Adrenal gland (tissue), 12 donors: Measurements from ENCODE around the gene B3GNT4. TPM values are rescaled to one million over a fixed set of nuclear protein-coding genes. Genes with fewer than 3 reads are reported as not detected.

Experiments used
- DNase-seq, 7 donors: peaks; one replicate each; pipeline ENCODE4 v3.0.0-alpha.2; 2019 to 2020
- H3K27ac ChIP-seq, 5 donors: fragments of 200-600 bp; sonication (generic) in 4 of 5; 1 replicate in 3 of 5; 2 replicates in 2 of 5; pipeline versions ENCODE4 v1.5.1 to v1.8.0; 2016 to 2020; ENCODE audit warnings: mild to moderate bottlenecking in 1 of 5
- H3K27me3 ChIP-seq: fragments of 200-600 bp; 2 replicates; pipeline ENCODE4 v1.8.0; 2021
- H3K36me3 ChIP-seq, 2 donors: fragments of 200-600 bp; replicated peaks in 1 of 2; 1 replicate in 1 of 2; 2 replicates in 1 of 2; pipeline versions ENCODE4 v1.5.1 to v1.8.0; 2018 to 2022
- H3K4me1 ChIP-seq, 2 donors: fragments of 200-600 bp; replicated peaks in 1 of 2; 1 replicate in 1 of 2; 2 replicates in 1 of 2; pipeline versions ENCODE4 v1.5.1 to v1.8.0; 2018 to 2021
- H3K4me3 ChIP-seq, 4 donors: fragments of 200-600 bp; sonication (generic) in 3 of 4; one replicate each; pipeline ENCODE4 v1.5.1; 2016 to 2018
- H3K9me3 ChIP-seq, 3 donors: fragments of 200-600 bp; sonication (generic) in 1 of 3; replicated peaks in 1 of 3; 1 replicate in 2 of 3; 2 replicates in 1 of 3; pipeline versions ENCODE4 v1.5.1 to v1.8.0; 2016 to 2021
- CTCF ChIP-seq, 6 experiments: fragments of 450-650 bp in 4 of 6; fragments of 200-600 bp in 2 of 6; sonication (generic) in 1 of 6; IDR thresholded peaks; 1 replicate in 5 of 6; 2 replicates in 1 of 6; pipeline versions ENCODE4 v1.5.1 to v1.8.0; 2016 to 2021; ENCODE audit warnings: antibody characterized with exemption in 6 of 6, mild to moderate bottlenecking in 2 of 6, moderate library complexity in 1 of 6
- POLR2A ChIP-seq, 2 donors: fragments of 450-650 bp; IDR thresholded peaks; one replicate each; pipeline ENCODE4 v1.6.1; 2017; ENCODE audit warnings: antibody characterized with exemption in 2 of 2, mild to moderate bottlenecking in 2 of 2, moderate library complexity in 1 of 2
- WGBS, 4 donors: extraction: QIAGEN DNeasy Blood & Tissue Kit in 2 of 4; methylation state at CpG; one replicate each; pipeline versions ENCODE4 v1.1.5 to v1.1.7; 2013 to 2017; 5-methylcytosine and 5-hydroxymethylcytosine counted together
- intact Hi-C, 2 donors: fragments of 100-400 bp; cut with DNase I; formaldehyde crosslinking; loops; one replicate each; pipeline versions ENCODE4 v1.14.1 to v1.15.0; 2022 to 2023
- polyA plus RNA-seq, 3 donors: library from polyadenylated mRNA; stranded (reverse); fragments of 200-250 nt in 2 of 3; fragments of 350-450 nt in 1 of 3; fragmentation: Illumina TruSeq in 1 of 3; extraction: RNeasy Lipid Tissue Mini Kit (QIAGEN cat#74804) in 1 of 3; gene quantifications; one replicate each; pipeline ENCODE4 v1.2.3, GENCODE V29; 2013 to 2014
- total RNA-seq, 9 donors: library from RNA; depleted of rRNA in 4 of 9; stranded (reverse); fragments of >200 nt in 4 of 9; fragments of 120-200 nt in 1 of 9; fragmentation: NEBNext Ultra II Directional in 1 of 9; extraction: Animal tissue kit (Norgen Biotek cat#: 25700) in 1 of 9; gene quantifications; one replicate each; pipeline versions ENCODE4 v1.1.0 to v1.2.4, GENCODE V29; 2013 to 2023
- donor health status: healthy with polysubstance abuse.
- donor health status: Bipolar disorder and iron deficiency.
- donor health status: DM: yes; HTN: yes; CAD: no.
- donor health status: DM: no; HTN: no; CAD: no.
- donor health status: DM: no; HTN: no; CAD: no.
- donor health status: DM: yes; HTN: yes; CAD: no.

B3GNT4 gene
- total and polyA plus RNA-seq, 12 donors: 0.17 to 4.0 (median 1.0) TPM; not detected in 5

GRCh38 chr12:122160761-122161160 lies 42.7 kb upstream of the B3GNT4 start:
- intact Hi-C loops: no loop called here
- H3K4me3 ChIP-seq: no peak overlapping the region
- TF ChIP-seq CTCF (IDR thresholded peaks at IDR 0.05) (no peak), POLR2A (IDR thresholded peaks at IDR 0.05) (no peak)
- 83 to 88% (median 88%) methylated on average over 11 of the region's 11 CpGs for WGBS, 4 donors
- no peak for DNase-seq
- H3K27ac ChIP-seq: no peak overlapping the region
- H3K27me3 ChIP-seq: no peaks in the 10 kb centered on the region
- H3K9me3 ChIP-seq: no peaks in the 10 kb centered on the region
- H3K36me3 ChIP-seq: no peaks in the 10 kb centered on the region
- H3K4me1 ChIP-seq: no peaks in the 10 kb centered on the region

- 66 to 69% (median 68%) methylated on average over 8 of the region's 8 CpGs for WGBS, 4 donors
- no peak for TF ChIP-seq POLR2A (IDR thresholded peaks at IDR 0.05)
- no peak for DNase-seq
- Histone ChIP-seq H3K27ac (no peak overlapping the region), H3K4me1 (no peaks in the 10 kb centered on the region), H3K27me3 (no peaks in the 10 kb centered on the region), H3K36me3 (no peaks in the 10 kb centered on the region), H3K4me3 (no peak overlapping the region), H3K9me3 (no peaks in the 10 kb centered on the region)
- intact Hi-C loops: no loop called here
Measured at GRCh38 chr12:122161682-122162081, 41.8 kb upstream of the B3GNT4 start.

DNA sequence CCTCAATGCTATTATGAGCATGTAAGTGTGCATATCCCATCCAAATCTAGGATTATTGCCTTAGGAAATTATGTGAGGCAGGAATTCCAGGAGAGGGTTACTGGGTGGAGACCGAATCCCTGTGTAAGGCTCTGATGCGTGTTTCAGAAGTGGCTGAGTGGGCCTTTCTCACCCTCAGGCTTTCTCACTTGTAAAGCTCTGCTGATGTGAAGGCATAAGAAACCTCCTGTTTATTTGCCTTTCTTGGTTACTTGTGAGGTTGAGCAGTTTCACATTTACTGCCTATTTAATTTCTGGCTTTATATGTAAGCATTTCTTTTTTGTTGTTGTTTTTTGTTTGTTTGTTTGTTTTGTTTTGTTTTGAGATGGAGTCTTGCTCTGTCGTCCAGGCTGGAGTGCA lies 40.5 kb upstream of the B3GNT4 start:
- Histone ChIP-seq H3K9me3 (no peaks in the 10 kb centered on the region), H3K27me3 (no peaks in the 10 kb centered on the region), H3K4me1 (no peaks in the 10 kb centered on the region), H3K36me3 (no peaks in the 10 kb centered on the region), H3K4me3 (no peak overlapping the region), H3K27ac (no peak overlapping the region)
- no peak for DNase-seq
- intact Hi-C loops: no loop called here
- TF ChIP-seq POLR2A (IDR thresholded peaks at IDR 0.05) (no peak), CTCF (IDR thresholded peaks at IDR 0.05) (no peak)
- 81 to 84% (median 84%) methylated on average over 3 of the region's 3 CpGs for WGBS, 4 donors

DNA sequence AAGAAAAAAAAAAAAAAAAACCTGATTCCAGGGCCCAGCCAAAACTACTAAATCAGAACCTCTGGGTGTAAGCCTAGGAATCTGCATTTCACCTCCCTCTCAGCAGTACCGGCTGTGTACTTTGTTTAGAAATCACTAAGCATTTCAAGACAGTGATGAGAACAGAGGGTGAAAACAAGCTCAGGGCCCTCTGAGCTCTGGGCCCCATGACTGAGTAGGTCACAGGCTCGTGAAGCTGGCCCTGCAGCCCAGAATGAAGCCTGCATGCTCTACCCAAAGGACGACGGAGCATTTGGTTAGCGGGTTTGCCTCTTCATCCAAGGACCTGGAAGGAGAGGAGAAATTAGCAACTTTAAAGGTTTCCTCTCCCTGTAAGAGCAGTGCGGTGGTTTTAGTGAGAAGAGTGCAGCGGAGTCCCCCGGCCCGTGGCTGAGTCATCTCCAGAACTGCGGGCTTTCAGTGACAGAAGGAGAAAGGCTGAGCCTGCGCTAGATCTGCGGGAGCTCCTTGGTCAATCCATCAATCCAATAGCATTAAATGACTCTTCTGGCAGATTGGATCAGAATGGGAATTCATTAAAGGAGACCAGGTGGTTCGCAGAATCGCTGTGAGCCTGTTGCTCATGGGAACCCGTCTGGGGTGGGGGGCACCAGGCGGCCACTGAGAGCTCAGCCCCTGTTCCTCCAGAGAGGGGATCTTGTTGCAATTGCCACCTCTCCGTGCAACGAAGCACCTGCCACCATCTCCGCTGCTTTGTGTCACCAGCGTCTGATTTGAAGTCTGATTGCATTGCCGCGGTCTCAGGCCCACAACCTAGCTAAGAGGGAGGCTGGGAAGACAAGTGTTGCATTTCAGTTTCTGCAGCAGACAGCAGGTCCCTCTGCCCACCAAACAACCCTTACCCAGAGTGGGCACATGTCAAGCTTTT lies 36.8 kb upstream of the B3GNT4 start:
- H3K4me1 ChIP-seq: no peaks in the 10 kb centered on the region
- no peak overlapping the region for H3K27ac ChIP-seq
- no peaks in the 10 kb centered on the region for H3K27me3 ChIP-seq
- no peaks in the 10 kb centered on the region for H3K9me3 ChIP-seq
- DNase-seq: no peak
- TF ChIP-seq CTCF (IDR thresholded peaks at IDR 0.05) (no peak), POLR2A (IDR thresholded peaks at IDR 0.05) (no peak)
- intact Hi-C loops: no loop called here
- WGBS, 4 donors: 79 to 89% (median 82%) methylated on average over 19 to 22 of the region's 22 CpGs
- H3K4me3 ChIP-seq: no peak overlapping the region
- no peaks in the 10 kb centered on the region for H3K36me3 ChIP-seq
